ENCODE results near the gene WNT9B. TPM values are rescaled to one million over a fixed set of nuclear protein-coding genes. Genes with fewer than 3 reads are reported as not detected.

WNT9B gene
- total RNA-seq, 1 donor from 2014 or later, result not detected

GRCh38 chr17:46884552-46884951 lies 33.2 kb downstream of the WNT9B start:
- no peak for ATAC-seq

- no peak for ATAC-seq
Observed at GRCh38 chr17:46885415-46886309, 34.3 kb downstream of the WNT9B start.

- ATAC-seq, result no peak
Observed at GRCh38 chr17:46886310-46886663, 34.9 kb downstream of the WNT9B start.

- ATAC-seq, result no peak
Observed at GRCh38 chr17:46887717-46888116, 36.3 kb downstream of the WNT9B start.

- no peak for ATAC-seq
Observed at GRCh38 chr17:46888727-46889126, 37.3 kb downstream of the WNT9B start.

- ATAC-seq, result no peak
Observed at GRCh38 chr17:46889519-46889918, 38.1 kb downstream of the WNT9B start.

- ATAC-seq, result no peak
Observed at GRCh38 chr17:46889992-46890564, 38.7 kb downstream of the WNT9B start.

GRCh38 chr17:46890638-46891037 lies 39.3 kb downstream of the WNT9B start:
- no peak for ATAC-seq

GRCh38 chr17:46892192-46892703 lies 40.9 kb downstream of the WNT9B start:
- no peak for ATAC-seq

GRCh38 chr17:46894024-46894423 lies 42.6 kb downstream of the WNT9B start:
- no peak for ATAC-seq

- ATAC-seq, result peak; percentile 13
Observed at GRCh38 chr17:46894476-46895151, 43.2 kb downstream of the WNT9B start.

- ATAC-seq, result no peak
Observed at GRCh38 chr17:46895171-46895570, 43.8 kb downstream of the WNT9B start.

- no peak for ATAC-seq
Observed at GRCh38 chr17:46896991-46897390, 45.6 kb downstream of the WNT9B start.

GRCh38 chr17:46898364-46898763 lies 47.0 kb downstream of the WNT9B start:
- ATAC-seq, result no peak

- ATAC-seq, result no peak
Observed at GRCh38 chr17:46898860-46899259, 47.5 kb downstream of the WNT9B start.

- no peak for ATAC-seq
Observed at GRCh38 chr17:46901291-46901690, 49.9 kb downstream of the WNT9B start.

GRCh38 chr17:46903762-46904672 lies 52.6 kb downstream of the WNT9B start:
- no peak for ATAC-seq

GRCh38 chr17:46908068-46908737 lies 56.8 kb downstream of the WNT9B start:
- no peak for ATAC-seq

- no peak for ATAC-seq
Observed at GRCh38 chr17:46910179-46910927, 59.0 kb downstream of the WNT9B start.

- ATAC-seq, result no peak
Observed at GRCh38 chr17:46911311-46911710, 59.9 kb downstream of the WNT9B start.

GRCh38 chr17:46915596-46915995 lies 64.2 kb downstream of the WNT9B start:
- peak; percentile 22 for ATAC-seq

All from esophagus mucosa (tissue), 1 donor.